ENCODE measurements around the gene SCO1.

GRCh38 chr17:10653987-10654386 is 43.3 kb downstream of the SCO1 start:
- TF ChIP-seq CTCF (IDR thresholded peaks at IDR 0.05), result no peak
- TF ChIP-seq EZH2 (IDR thresholded peaks at IDR 0.05; ENCODE audit: borderline replicate concordance, insufficient read depth, low read depth, low read length, poor library complexity, severe bottlenecking), result no peak

Data from B cell (primary cell).